ENCODE measurements around the gene TMCO1.
"Not testable (repeated sequence)": the region's sequence is repeated elsewhere in the genome, so short reads cannot be mapped to it uniquely, and the experiment has no call there.

TMCO1 gene

GRCh38 chr1:165795894-165796293 is 27.2 kb upstream of the TMCO1 start:
- Histone ChIP-seq H3K9ac (ENCODE audit: insufficient read length, low read depth) (no peak overlapping the region), H3K4me1 (ENCODE audit: insufficient read depth, insufficient read length) (no peaks in the 10 kb centered on the region), H3K4me3 (ENCODE audit: insufficient read length, low read depth) (no peak overlapping the region), H3K36me3 (ENCODE audit: insufficient read depth, insufficient read length, low read length) (no peaks in the 10 kb centered on the region), H3K27me3 (ENCODE audit: insufficient read depth, insufficient read length) (no peaks in the 10 kb centered on the region), H3K9me3 (ENCODE audit: insufficient read depth, low read length) (no peaks in the 10 kb centered on the region)
- no peak for DNase-seq (ENCODE audit: low read depth, low spot score)
- TF ChIP-seq YY1 (IDR thresholded peaks at IDR 0.05; ENCODE audit: insufficient read depth, insufficient read length) (no peak), ZNF274 (IDR thresholded peaks at IDR 0.05; ENCODE audit: low read depth, low read length) (no peak), SUZ12 (IDR thresholded peaks at IDR 0.05; ENCODE audit: extremely low read depth, insufficient read depth, insufficient read length) (no peak)

DNA sequence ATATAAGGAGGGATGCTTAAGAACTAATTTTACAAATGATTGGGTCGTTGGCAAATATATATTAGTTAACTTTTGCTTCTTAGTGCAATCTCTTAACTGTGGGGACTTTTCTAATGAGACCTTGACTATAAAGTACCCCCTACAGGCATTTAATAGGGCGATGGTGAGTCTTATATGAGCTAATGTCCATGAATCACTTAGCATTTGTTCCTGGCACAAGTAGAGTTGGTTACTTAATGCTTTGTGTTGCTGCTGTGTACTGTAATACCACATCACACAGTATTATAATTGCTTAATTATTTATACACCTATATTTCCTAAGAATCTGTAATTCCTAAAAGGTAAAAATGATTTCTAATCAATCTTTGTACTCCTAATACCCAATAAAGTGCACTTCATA is 25.3 kb upstream of the TMCO1 start:
- Histone ChIP-seq H3K4me3 (ENCODE audit: insufficient read length, low read depth) (no peak overlapping the region), H3K9ac (ENCODE audit: insufficient read length, low read depth) (no peak overlapping the region), H3K9me3 (ENCODE audit: insufficient read depth, low read length) (no peaks in the 10 kb centered on the region), H3K27me3 (ENCODE audit: insufficient read depth, insufficient read length) (no peaks in the 10 kb centered on the region), H3K4me1 (ENCODE audit: insufficient read depth, insufficient read length) (no peaks in the 10 kb centered on the region), H3K36me3 (ENCODE audit: insufficient read depth, insufficient read length, low read length) (no peaks in the 10 kb centered on the region)
- no peak for DNase-seq (ENCODE audit: low read depth, low spot score)
- TF ChIP-seq YY1 (IDR thresholded peaks at IDR 0.05; ENCODE audit: insufficient read depth, insufficient read length) (no peak), ZNF274 (IDR thresholded peaks at IDR 0.05; ENCODE audit: low read depth, low read length) (no peak), SUZ12 (IDR thresholded peaks at IDR 0.05; ENCODE audit: extremely low read depth, insufficient read depth, insufficient read length) (no peak)

DNA sequence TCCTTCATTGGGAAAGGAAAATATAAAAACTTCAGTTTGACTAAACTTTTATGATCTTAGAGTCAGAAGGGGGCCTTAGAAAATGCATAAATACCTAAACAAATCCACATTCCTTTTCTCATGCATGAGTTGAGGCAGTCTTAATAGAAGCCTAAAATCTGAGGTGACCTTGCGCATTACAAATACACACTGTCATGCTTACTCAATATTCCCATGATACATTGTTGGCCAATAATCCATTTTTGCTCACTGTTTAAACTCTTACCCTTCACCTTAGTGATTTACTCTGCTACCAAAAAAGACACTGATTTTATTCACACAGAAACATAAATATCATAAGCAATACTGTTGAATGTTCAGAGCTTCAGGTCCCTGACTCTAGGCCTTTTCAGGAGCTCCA is 19.1 kb upstream of the TMCO1 start:
- Histone ChIP-seq H3K9me3 (ENCODE audit: insufficient read depth, low read length) (peaks cover 36% of the 10 kb centered on the region), H3K27me3 (ENCODE audit: insufficient read depth, insufficient read length) (no peaks in the 10 kb centered on the region), H3K4me1 (ENCODE audit: insufficient read depth, insufficient read length) (no peaks in the 10 kb centered on the region), H3K36me3 (ENCODE audit: insufficient read depth, insufficient read length, low read length) (no peaks in the 10 kb centered on the region), H3K9ac (ENCODE audit: insufficient read length, low read depth) (no peak overlapping the region), H3K4me3 (ENCODE audit: insufficient read length, low read depth) (no peak overlapping the region)
- DNase-seq (ENCODE audit: low read depth, low spot score), result no peak
- no peak for TF ChIP-seq SUZ12 (IDR thresholded peaks at IDR 0.05; ENCODE audit: extremely low read depth, insufficient read depth, insufficient read length)

DNA sequence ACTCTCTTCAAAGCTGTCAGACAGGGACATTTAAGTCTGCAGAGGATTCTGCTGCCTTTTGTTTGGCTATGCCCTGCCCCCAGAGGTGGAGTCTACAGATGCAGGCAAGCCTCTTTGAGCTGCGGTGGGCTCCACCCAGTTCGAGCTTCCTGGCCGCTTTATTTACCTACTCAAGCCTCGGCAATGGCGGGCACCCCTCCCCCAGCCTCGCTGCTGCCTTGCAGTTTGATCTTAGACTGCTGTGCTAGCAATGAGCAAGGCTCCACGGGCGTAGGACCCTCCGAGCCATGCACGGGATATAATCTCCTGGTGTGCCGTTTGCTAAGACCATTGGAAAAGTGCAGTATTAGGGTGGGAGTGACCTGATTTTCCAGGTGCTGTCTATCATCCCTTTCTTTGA is 14.9 kb upstream of the TMCO1 start:
- not testable (repeated sequence) for H3K36me3 ChIP-seq (ENCODE audit: insufficient read depth, insufficient read length, low read length); DNase-seq (ENCODE audit: low read depth, low spot score); H3K4me1 ChIP-seq (ENCODE audit: insufficient read depth, insufficient read length); H3K4me3 ChIP-seq (ENCODE audit: insufficient read length, low read depth); H3K9ac ChIP-seq (ENCODE audit: insufficient read length, low read depth); H3K27me3 ChIP-seq (ENCODE audit: insufficient read depth, insufficient read length)
- H3K9me3 ChIP-seq (ENCODE audit: insufficient read depth, low read length), result peaks cover 38% of the 10 kb centered on the region

DNA sequence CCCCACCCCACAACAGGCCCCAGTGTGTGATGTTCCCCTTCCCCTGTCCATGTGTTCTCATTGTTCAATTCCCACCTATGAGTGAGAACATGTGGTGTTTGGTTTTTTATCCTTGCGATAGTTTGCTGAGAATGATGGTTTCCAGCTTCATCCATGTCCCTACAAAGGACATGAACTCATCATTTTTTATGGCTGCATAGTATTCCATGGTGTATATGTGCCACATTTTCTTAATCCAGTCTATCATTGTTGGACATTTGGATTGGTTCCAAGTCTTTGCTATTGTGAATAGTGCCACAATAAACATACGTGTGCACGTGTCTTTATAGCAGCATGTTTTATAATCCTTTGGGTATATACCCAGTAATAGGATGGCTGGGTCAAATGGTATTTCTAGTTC is 9.5 kb upstream of the TMCO1 start:
- not testable (repeated sequence) for H3K4me1 ChIP-seq (ENCODE audit: insufficient read depth, insufficient read length); H3K27me3 ChIP-seq (ENCODE audit: insufficient read depth, insufficient read length); DNase-seq (ENCODE audit: low read depth, low spot score); H3K4me3 ChIP-seq (ENCODE audit: insufficient read length, low read depth); H3K9me3 ChIP-seq (ENCODE audit: insufficient read depth, low read length); H3K9ac ChIP-seq (ENCODE audit: insufficient read length, low read depth)
- H3K36me3 ChIP-seq (ENCODE audit: insufficient read depth, insufficient read length, low read length), result peaks cover 15% of the 10 kb centered on the region

GRCh38 chr1:165773324-165773965 is 4.8 kb upstream of the TMCO1 start:
- no peak for TF ChIP-seq ZNF274 (IDR thresholded peaks at IDR 0.05; ENCODE audit: low read depth, low read length)
- no peak for TF ChIP-seq YY1 (IDR thresholded peaks at IDR 0.05; ENCODE audit: insufficient read depth, insufficient read length)
- TF ChIP-seq SUZ12 (IDR thresholded peaks at IDR 0.05; ENCODE audit: extremely low read depth, insufficient read depth, insufficient read length), result no peak
- DNase-seq (ENCODE audit: low read depth, low spot score), result no peak
- Histone ChIP-seq H3K4me1 (ENCODE audit: insufficient read depth, insufficient read length) (no peaks in the 10 kb centered on the region), H3K9me3 (ENCODE audit: insufficient read depth, low read length) (no peaks in the 10 kb centered on the region), H3K36me3 (ENCODE audit: insufficient read depth, insufficient read length, low read length) (peaks cover 19% of the 10 kb centered on the region), H3K4me3 (ENCODE audit: insufficient read length, low read depth) (no peak overlapping the region), H3K27me3 (ENCODE audit: insufficient read depth, insufficient read length) (no peaks in the 10 kb centered on the region), H3K9ac (ENCODE audit: insufficient read length, low read depth) (no peak overlapping the region)

- Histone ChIP-seq H3K27me3 (ENCODE audit: insufficient read depth, insufficient read length) (no peaks in the 10 kb centered on the region), H3K9me3 (ENCODE audit: insufficient read depth, low read length) (no peaks in the 10 kb centered on the region), H3K4me3 (ENCODE audit: insufficient read length, low read depth) (no peak overlapping the region), H3K4me1 (ENCODE audit: insufficient read depth, insufficient read length) (no peaks in the 10 kb centered on the region), H3K9ac (ENCODE audit: insufficient read length, low read depth) (no peak overlapping the region), H3K36me3 (ENCODE audit: insufficient read depth, insufficient read length, low read length) (peaks cover 21% of the 10 kb centered on the region)
- DNase-seq (ENCODE audit: low read depth, low spot score), result no peak
- TF ChIP-seq ZNF274 (IDR thresholded peaks at IDR 0.05; ENCODE audit: low read depth, low read length) (no peak), YY1 (IDR thresholded peaks at IDR 0.05; ENCODE audit: insufficient read depth, insufficient read length) (no peak), SUZ12 (IDR thresholded peaks at IDR 0.05; ENCODE audit: extremely low read depth, insufficient read depth, insufficient read length) (no peak)
Measured at GRCh38 chr1:165772739-165773138, 4.1 kb upstream of the TMCO1 start.

DNA sequence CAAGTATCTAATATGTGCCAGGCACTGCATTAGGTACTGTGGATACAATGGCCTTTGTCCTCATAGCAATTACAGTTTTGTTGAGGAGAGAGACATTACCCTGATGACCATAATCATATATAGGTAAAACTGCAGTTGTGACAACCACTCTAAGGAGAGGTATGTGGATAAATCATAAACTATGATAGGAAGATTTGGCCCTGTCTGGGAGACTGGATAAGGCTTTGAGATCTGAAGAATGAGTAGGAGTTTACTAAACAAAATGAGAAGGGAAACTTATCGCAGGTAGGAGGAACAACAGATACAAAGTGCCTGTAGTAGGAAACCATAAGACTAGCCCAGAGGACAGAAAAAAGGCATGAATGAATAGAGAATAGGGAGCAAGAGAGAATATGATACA is 4.4 kb downstream of the TMCO1 start:
- Histone ChIP-seq H3K9me3 (ENCODE audit: insufficient read depth, low read length) (no peaks in the 10 kb centered on the region), H3K4me1 (ENCODE audit: insufficient read depth, insufficient read length) (no peaks in the 10 kb centered on the region), H3K27me3 (ENCODE audit: insufficient read depth, insufficient read length) (no peaks in the 10 kb centered on the region), H3K36me3 (ENCODE audit: insufficient read depth, insufficient read length, low read length) (peaks cover 50% of the 10 kb centered on the region), H3K4me3 (ENCODE audit: insufficient read length, low read depth) (no peak overlapping the region), H3K9ac (ENCODE audit: insufficient read length, low read depth) (no peak overlapping the region)
- no peak for TF ChIP-seq ZNF274 (IDR thresholded peaks at IDR 0.05; ENCODE audit: low read depth, low read length)
- DNase-seq (ENCODE audit: low read depth, low spot score), result no peak
